Liver (tissue), 3 donors: ENCODE data around the gene CEACAM18.

Experiments
- SP1 ChIP-seq: IDR thresholded peaks from 2 replicates; pipeline ENCODE4 v1.6.1; 2018; ENCODE audit warnings: antibody characterized with exemption, mild to moderate bottlenecking
- TAF1 ChIP-seq: conservative IDR thresholded peaks from 2 replicates; pipeline ENCODE4 v1.6.1; 2016; ENCODE audit warnings: antibody characterized with exemption, mild to moderate bottlenecking
- TF ChIP-seq, protein P1 (sequence below): IDR thresholded peaks from 2 replicates; pipeline ENCODE4 v1.6.1; 2016; ENCODE audit warnings: antibody characterized with exemption
- TF ChIP-seq, protein P2 (sequence below): fragments of 150-350 bp; IDR thresholded peaks from 2 replicates; pipeline ENCODE4 v1.5.1; 2017; ENCODE audit warnings: improper control_type of control experiment, low read depth, low read length; ENCODE audit not compliant: missing input control
- donor health status: healthy.
- donor health status: healthy.

DNA sequence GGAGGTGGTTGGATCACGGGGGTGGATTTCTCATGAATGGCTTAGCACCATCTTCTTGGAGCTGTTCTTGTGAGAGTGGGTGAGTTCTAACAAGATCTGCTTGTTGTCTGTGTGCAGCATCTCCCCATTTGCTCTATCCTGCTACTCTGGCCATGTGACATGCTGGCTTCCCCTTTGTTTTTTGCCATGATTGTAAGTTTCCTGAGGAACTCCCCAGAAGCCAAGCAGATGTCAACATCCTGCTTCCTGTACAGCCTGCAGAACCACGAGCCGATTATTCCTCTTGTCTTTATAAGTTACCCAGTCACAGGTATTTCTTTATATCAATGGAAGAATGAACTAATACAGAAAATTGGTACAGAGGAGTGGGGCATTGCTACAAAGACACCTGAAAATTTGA, 25.6 kb downstream of the CEACAM18 start:
- TF ChIP-seq, protein P1, sequence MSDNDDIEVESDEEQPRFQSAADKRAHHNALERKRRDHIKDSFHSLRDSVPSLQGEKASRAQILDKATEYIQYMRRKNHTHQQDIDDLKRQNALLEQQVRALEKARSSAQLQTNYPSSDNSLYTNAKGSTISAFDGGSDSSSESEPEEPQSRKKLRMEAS = no peak
- TF ChIP-seq, protein P2, sequence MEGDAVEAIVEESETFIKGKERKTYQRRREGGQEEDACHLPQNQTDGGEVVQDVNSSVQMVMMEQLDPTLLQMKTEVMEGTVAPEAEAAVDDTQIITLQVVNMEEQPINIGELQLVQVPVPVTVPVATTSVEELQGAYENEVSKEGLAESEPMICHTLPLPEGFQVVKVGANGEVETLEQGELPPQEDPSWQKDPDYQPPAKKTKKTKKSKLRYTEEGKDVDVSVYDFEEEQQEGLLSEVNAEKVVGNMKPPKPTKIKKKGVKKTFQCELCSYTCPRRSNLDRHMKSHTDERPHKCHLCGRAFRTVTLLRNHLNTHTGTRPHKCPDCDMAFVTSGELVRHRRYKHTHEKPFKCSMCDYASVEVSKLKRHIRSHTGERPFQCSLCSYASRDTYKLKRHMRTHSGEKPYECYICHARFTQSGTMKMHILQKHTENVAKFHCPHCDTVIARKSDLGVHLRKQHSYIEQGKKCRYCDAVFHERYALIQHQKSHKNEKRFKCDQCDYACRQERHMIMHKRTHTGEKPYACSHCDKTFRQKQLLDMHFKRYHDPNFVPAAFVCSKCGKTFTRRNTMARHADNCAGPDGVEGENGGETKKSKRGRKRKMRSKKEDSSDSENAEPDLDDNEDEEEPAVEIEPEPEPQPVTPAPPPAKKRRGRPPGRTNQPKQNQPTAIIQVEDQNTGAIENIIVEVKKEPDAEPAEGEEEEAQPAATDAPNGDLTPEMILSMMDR = no peak
- TF ChIP-seq TAF1 (no peak), SP1 (no peak)
